Astrocyte of the spinal cord (primary cell): ENCODE measurements around the gene DIAPH1.
A peak's percentile ranks its signal among the peaks of the same experiment; 100 is the strongest.

Experiments used
- DNase-seq: peaks from one replicate; pipeline ENCODE4 v3.0.0; 2011; ENCODE audit warnings: low read depth, low spot score
- H3K4me3 ChIP-seq: 2 replicates; pipeline ENCODE4 v1.5.1; 2011; ENCODE audit warnings: low read depth, mild to moderate bottlenecking, low read length, moderate library complexity
- CTCF ChIP-seq: IDR thresholded peaks from 2 replicates; pipeline ENCODE4 v1.5.1; 2012; ENCODE audit warnings: low read depth, mild to moderate bottlenecking, low read length, inconsistent platforms
- in situ Hi-C: cut with HindIII; loops from 2 replicates; pipeline ENCODE4 v1.10.0; 2017; ENCODE audit warnings: low sequenced_read_pairs

Gene DIAPH1

GRCh38 chr5:141504216-141504615 is 114.6 kb downstream of the DIAPH1 start:
- no peak for DNase-seq
- TF ChIP-seq CTCF = no peak
- H3K4me3 ChIP-seq = no peak overlapping the region
- in situ Hi-C loops = no loop called here

- no peak for DNase-seq
- H3K4me3 ChIP-seq = no peak overlapping the region
Measured at GRCh38 chr5:141503681-141504080, 115.1 kb downstream of the DIAPH1 start.

GRCh38 chr5:141501761-141502160 is 117.0 kb downstream of the DIAPH1 start:
- TF ChIP-seq CTCF = no peak
- in situ Hi-C loops = no loop called here
- H3K4me3 ChIP-seq = no peak overlapping the region
- no peak for DNase-seq

More at GRCh38 chr5:141503681-141504080, 115.1 kb downstream of the DIAPH1 start:
- in situ Hi-C loops = no loop called here
- no peak for TF ChIP-seq CTCF

- H3K4me3 ChIP-seq = no peak overlapping the region
- DNase-seq = peak; percentile 91
- TF ChIP-seq CTCF = no peak
- in situ Hi-C loops = no loop called here
Measured at GRCh38 chr5:141496038-141496437, 122.8 kb downstream of the DIAPH1 start.

GRCh38 chr5:141495453-141495811 is 123.4 kb downstream of the DIAPH1 start:
- in situ Hi-C loops = no loop called here
- no peak for TF ChIP-seq CTCF
- no peak overlapping the region for H3K4me3 ChIP-seq
- no peak for DNase-seq

GRCh38 chr5:141494761-141495452 is 123.9 kb downstream of the DIAPH1 start:
- TF ChIP-seq CTCF = no peak
- DNase-seq = peak; percentile 48
- in situ Hi-C loops = no loop called here
- H3K4me3 ChIP-seq = no peak overlapping the region
